ENCODE measurements around the gene STT3B.

DNA sequence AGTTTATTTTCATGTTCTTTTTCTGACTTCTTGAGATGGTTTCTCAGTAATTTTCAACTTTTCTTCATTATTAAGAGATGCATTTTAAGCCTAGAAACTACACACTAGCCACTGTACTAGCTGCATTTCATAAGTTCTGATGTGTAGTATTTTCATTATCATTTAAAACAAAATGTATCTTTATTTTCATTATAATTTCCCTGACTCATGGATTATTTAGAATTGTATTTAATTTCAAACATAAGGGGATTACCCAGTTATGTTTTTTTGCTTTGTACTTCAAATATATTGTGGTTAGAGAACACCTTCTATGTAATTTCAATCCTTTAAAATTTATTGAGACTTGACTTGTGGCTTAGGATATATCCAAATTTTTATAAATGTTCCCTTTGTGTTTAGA, 44.5 kb downstream of the STT3B start:
- no peak for TF ChIP-seq CTCF (conservative IDR thresholded peaks at IDR 0.05; ENCODE audit: low read depth, low read length)
- TF ChIP-seq POLR2A (IDR thresholded peaks at IDR 0.05; ENCODE audit: low read depth, low read length): no peak
- no peak for TF ChIP-seq BHLHE40 (IDR thresholded peaks at IDR 0.05; ENCODE audit: low read depth, low read length)
- no peak for TF ChIP-seq RAD21 (IDR thresholded peaks at IDR 0.05; ENCODE audit: low read length)
- TF ChIP-seq RCOR1 (IDR thresholded peaks at IDR 0.05; ENCODE audit: insufficient replicate concordance, low read length): no peak
- no peak for TF ChIP-seq SMC3 (IDR thresholded peaks at IDR 0.05; ENCODE audit: low read depth, low read length)
- no peak for TF ChIP-seq USF2 (IDR thresholded peaks at IDR 0.05; ENCODE audit: low read depth, low read length)
- TF ChIP-seq CEBPB (IDR thresholded peaks at IDR 0.05; ENCODE audit: low read depth, low read length): no peak
